ENCODE results near the gene MRPL58. TPM values are rescaled to one million over a fixed set of nuclear protein-coding genes. Genes with fewer than 3 reads are reported as not detected.
"Not testable (repeated sequence)": the region's sequence is repeated elsewhere in the genome, so short reads cannot be mapped to it uniquely, and the experiment has no call there.

Gene MRPL58
- total and polyA plus RNA-seq, 4 donors: 16.6 to 31.2 (median 21.3) TPM

GRCh38 chr17:75006084-75006483 lies 6.4 kb upstream of the MRPL58 start:
- H3K9me3 ChIP-seq (ENCODE audit: control insufficient read depth, low read length); H3K27ac ChIP-seq (ENCODE audit: low read depth in 1 of 2, low read length in 2 of 2); DNase-seq; H3K36me3 ChIP-seq (ENCODE audit: control insufficient read depth in 1 of 2, insufficient read depth in 2 of 2, low read length in 1 of 2); H3K27me3 ChIP-seq (ENCODE audit: control insufficient read depth in 1 of 2, insufficient read depth in 2 of 2, low read length in 1 of 2); H3K4me1 ChIP-seq (ENCODE audit: control insufficient read depth in 1 of 2, insufficient read depth in 2 of 2, low read length in 2 of 2); H3K4me3 ChIP-seq (ENCODE audit: low read length in 2 of 2); ATAC-seq (ENCODE audit: low FRiP score); intact Hi-C loops (cut with DNase I): not testable (repeated sequence)
- WGBS, 2 donors: 93% methylated on average over 6 of the region's 6 CpGs

GRCh38 chr17:75006653-75007052 lies 5.8 kb upstream of the MRPL58 start:
- intact Hi-C loops (cut with DNase I): no loop called here
- no peaks in the 10 kb centered on the region for H3K4me1 ChIP-seq (ENCODE audit: control insufficient read depth in 1 of 2, insufficient read depth in 2 of 2, low read length in 2 of 2)
- DNase-seq (no peak), ATAC-seq (ENCODE audit: low FRiP score) (no peak)
- H3K36me3 ChIP-seq (ENCODE audit: control insufficient read depth in 1 of 2, insufficient read depth in 2 of 2, low read length in 1 of 2): no peaks in the 10 kb centered on the region
- H3K27ac ChIP-seq (ENCODE audit: low read depth in 1 of 2, low read length in 2 of 2): no peak overlapping the region
- no peaks in the 10 kb centered on the region for H3K27me3 ChIP-seq (ENCODE audit: control insufficient read depth in 1 of 2, insufficient read depth in 2 of 2, low read length in 1 of 2)
- no peak overlapping the region for H3K4me3 ChIP-seq (ENCODE audit: low read length in 2 of 2)
- H3K9me3 ChIP-seq (ENCODE audit: control insufficient read depth, low read length): no peaks in the 10 kb centered on the region
- WGBS, 2 donors: 83 to 94% methylated on average over 5 of the region's 5 CpGs

GRCh38 chr17:75008373-75008772 lies 4.1 kb upstream of the MRPL58 start:
- DNase-seq: no peak
- Histone ChIP-seq H3K9me3 (ENCODE audit: control insufficient read depth, low read length) (no peaks in the 10 kb centered on the region), H3K36me3 (ENCODE audit: control insufficient read depth in 1 of 2, insufficient read depth in 2 of 2, low read length in 1 of 2) (no peaks in the 10 kb centered on the region), H3K27me3 (ENCODE audit: control insufficient read depth in 1 of 2, insufficient read depth in 2 of 2, low read length in 1 of 2) (no peaks in the 10 kb centered on the region), H3K4me3 (ENCODE audit: low read length in 2 of 2) (no peak overlapping the region), H3K27ac (ENCODE audit: low read depth in 1 of 2, low read length in 2 of 2) (no peak overlapping the region), H3K4me1 (ENCODE audit: control insufficient read depth in 1 of 2, insufficient read depth in 2 of 2, low read length in 2 of 2) (peaks cover 0 to 2% of the 10 kb centered on the region in 2 donors)
- no peak for ATAC-seq (ENCODE audit: low FRiP score)
- WGBS, 2 donors: 88 to 89% methylated on average over 6 of the region's 6 CpGs
- intact Hi-C loops (cut with DNase I): no loop called here

- intact Hi-C loops (cut with DNase I): no loop called here
These were observed 3.2 kb upstream of the MRPL58 start for GRCh38 chr17:75009139-75009724.

GRCh38 chr17:75010683-75011400 lies 1.6 kb upstream of the MRPL58 start:
- Histone ChIP-seq H3K36me3 (ENCODE audit: control insufficient read depth in 1 of 2, insufficient read depth in 2 of 2, low read length in 1 of 2) (no peaks in the 10 kb centered on the region), H3K27me3 (ENCODE audit: control insufficient read depth in 1 of 2, insufficient read depth in 2 of 2, low read length in 1 of 2) (no peaks in the 10 kb centered on the region), H3K4me3 (ENCODE audit: low read length in 2 of 2) (no peak overlapping the region), H3K9me3 (ENCODE audit: control insufficient read depth, low read length) (no peaks in the 10 kb centered on the region), H3K4me1 (ENCODE audit: control insufficient read depth in 1 of 2, insufficient read depth in 2 of 2, low read length in 2 of 2) (peaks cover 0 to 4% of the 10 kb centered on the region in 2 donors), H3K27ac (ENCODE audit: low read depth in 1 of 2, low read length in 2 of 2) (no peak overlapping the region)
- WGBS, 2 donors: 57 to 70% methylated on average over 8 of the region's 8 CpGs
- DNase-seq (no peak), ATAC-seq (ENCODE audit: low FRiP score) (no peak)
- intact Hi-C loops (cut with DNase I): loop anchor here (2.0 to 5.0 kb wide), 2 partner anchors 22 to 49 kb away; no protein-coding TSS in a partner anchor

More at GRCh38 chr17:75009139-75009724, 3.2 kb upstream of the MRPL58 start:
- Histone ChIP-seq H3K9me3 (ENCODE audit: control insufficient read depth, low read length) (no peaks in the 10 kb centered on the region), H3K4me3 (ENCODE audit: low read length in 2 of 2) (no peak overlapping the region), H3K27ac (ENCODE audit: low read depth in 1 of 2, low read length in 2 of 2) (no peak overlapping the region), H3K36me3 (ENCODE audit: control insufficient read depth in 1 of 2, insufficient read depth in 2 of 2, low read length in 1 of 2) (no peaks in the 10 kb centered on the region), H3K27me3 (ENCODE audit: control insufficient read depth in 1 of 2, insufficient read depth in 2 of 2, low read length in 1 of 2) (no peaks in the 10 kb centered on the region), H3K4me1 (ENCODE audit: control insufficient read depth in 1 of 2, insufficient read depth in 2 of 2, low read length in 2 of 2) (peaks cover 0 to 4% of the 10 kb centered on the region in 2 donors)
- DNase-seq: no peak
- no peak for ATAC-seq (ENCODE audit: low FRiP score)
- 68 to 79% methylated on average over 2 of the region's 2 CpGs for WGBS, 2 donors

- DNase-seq: peak in 1 of 2 donors; percentile 66
- H3K27me3 ChIP-seq (ENCODE audit: control insufficient read depth in 1 of 2, insufficient read depth in 2 of 2, low read length in 1 of 2): no peaks in the 10 kb centered on the region
- peaks cover 0 to 4% of the 10 kb centered on the region in 2 donors for H3K4me1 ChIP-seq (ENCODE audit: control insufficient read depth in 1 of 2, insufficient read depth in 2 of 2, low read length in 2 of 2)
- intact Hi-C loops (cut with DNase I): loop anchor here (2.0 to 5.0 kb wide), 2 partner anchors 23 to 49 kb away; no protein-coding TSS in a partner anchor
- H3K9me3 ChIP-seq (ENCODE audit: control insufficient read depth, low read length): no peaks in the 10 kb centered on the region
- H3K27ac ChIP-seq (ENCODE audit: low read depth in 1 of 2, low read length in 2 of 2): peak overlapping the region in 1 of 2 donors; percentile 28
- H3K36me3 ChIP-seq (ENCODE audit: control insufficient read depth in 1 of 2, insufficient read depth in 2 of 2, low read length in 1 of 2): no peaks in the 10 kb centered on the region
- peak overlapping the region; percentile 14 to 85 for H3K4me3 ChIP-seq (ENCODE audit: low read length in 2 of 2)
- peak; percentile 80 for ATAC-seq (ENCODE audit: low FRiP score)
- WGBS, 2 donors: 18 to 21% methylated on average over 13 of the region's 13 CpGs
These were observed 922 bp upstream of the MRPL58 start for GRCh38 chr17:75011401-75012095.

- H3K27me3 ChIP-seq (ENCODE audit: control insufficient read depth in 1 of 2, insufficient read depth in 2 of 2, low read length in 1 of 2): no peaks in the 10 kb centered on the region
- 4 to 6% methylated on average over 5 of the region's 5 CpGs for WGBS, 2 donors
- H3K27ac ChIP-seq (ENCODE audit: low read depth in 1 of 2, low read length in 2 of 2): peak overlapping the region in 1 of 2 donors; percentile 28
- DNase-seq (no peak), ATAC-seq (ENCODE audit: low FRiP score) (no peak)
- H3K9me3 ChIP-seq (ENCODE audit: control insufficient read depth, low read length): no peaks in the 10 kb centered on the region
- intact Hi-C loops (cut with DNase I): loop anchor here (5.0 kb wide), 1 partner anchor 50 kb away; no protein-coding TSS in a partner anchor
- no peaks in the 10 kb centered on the region for H3K36me3 ChIP-seq (ENCODE audit: control insufficient read depth in 1 of 2, insufficient read depth in 2 of 2, low read length in 1 of 2)
- H3K4me1 ChIP-seq (ENCODE audit: control insufficient read depth in 1 of 2, insufficient read depth in 2 of 2, low read length in 2 of 2): peaks cover 0 to 4% of the 10 kb centered on the region in 2 donors
- peak overlapping the region; percentile 14 to 85 for H3K4me3 ChIP-seq (ENCODE audit: low read length in 2 of 2)
These were observed 449 bp upstream of the MRPL58 start for GRCh38 chr17:75012096-75012345.

- WGBS, 2 donors: 0 to 1% methylated on average over 10 of the region's 10 CpGs
- ATAC-seq (ENCODE audit: low FRiP score) (no peak), DNase-seq (no peak)
- Histone ChIP-seq H3K9me3 (ENCODE audit: control insufficient read depth, low read length) (no peaks in the 10 kb centered on the region), H3K27ac (ENCODE audit: low read depth in 1 of 2, low read length in 2 of 2) (peak overlapping the region in 1 of 2 donors; percentile 71), H3K27me3 (ENCODE audit: control insufficient read depth in 1 of 2, insufficient read depth in 2 of 2, low read length in 1 of 2) (no peaks in the 10 kb centered on the region), H3K4me1 (ENCODE audit: control insufficient read depth in 1 of 2, insufficient read depth in 2 of 2, low read length in 2 of 2) (peaks cover 0 to 4% of the 10 kb centered on the region in 2 donors), H3K4me3 (ENCODE audit: low read length in 2 of 2) (peak overlapping the region; percentile 22 to 85), H3K36me3 (ENCODE audit: control insufficient read depth in 1 of 2, insufficient read depth in 2 of 2, low read length in 1 of 2) (no peaks in the 10 kb centered on the region)
- intact Hi-C loops (cut with DNase I): loop anchor here (5.0 kb wide), 1 partner anchor 51 kb away; no protein-coding TSS in a partner anchor
These were observed 656 bp downstream of the MRPL58 start for GRCh38 chr17:75013092-75013559.
